NCI-H774 (cell line): ENCODE results near the gene IGDCC3.
"Not testable (repeated sequence)": the region's sequence is repeated elsewhere in the genome, so short reads cannot be mapped to it uniquely, and the experiment has no call there.

Experiments
- DNase-seq: peaks from one replicate; lab custom pipeline; 2025; lab: John Stamatoyannopoulos, UW

The IGDCC3 gene

GRCh38 chr15:65369212-65369547 lies 8.6 kb downstream of the IGDCC3 start:
- no peak for DNase-seq

- no peak for DNase-seq
Observed at GRCh38 chr15:65368302-65369211, 9.2 kb downstream of the IGDCC3 start.

- DNase-seq = no peak
Observed at GRCh38 chr15:65366122-65366892, 11.5 kb downstream of the IGDCC3 start.

GRCh38 chr15:65365229-65365628 lies 12.6 kb downstream of the IGDCC3 start:
- DNase-seq = no peak

- no peak for DNase-seq
Observed at GRCh38 chr15:65363766-65364165, 14.0 kb downstream of the IGDCC3 start.

GRCh38 chr15:65363306-65363705 lies 14.5 kb downstream of the IGDCC3 start:
- DNase-seq = no peak

- DNase-seq = no peak
Observed at GRCh38 chr15:65362491-65362890, 15.3 kb downstream of the IGDCC3 start.

- no peak for DNase-seq
Observed at GRCh38 chr15:65361708-65362459, 15.9 kb downstream of the IGDCC3 start.

GRCh38 chr15:65360506-65360905 lies 17.3 kb downstream of the IGDCC3 start:
- DNase-seq = no peak

- DNase-seq = no peak
Observed at GRCh38 chr15:65355988-65356353, 21.8 kb downstream of the IGDCC3 start.

- no peak for DNase-seq
Observed at GRCh38 chr15:65355173-65355987, 22.4 kb downstream of the IGDCC3 start.

GRCh38 chr15:65354835-65355172 lies 23.0 kb downstream of the IGDCC3 start:
- DNase-seq = no peak

- not testable (repeated sequence) for DNase-seq
Observed at GRCh38 chr15:65351972-65352371, 25.8 kb downstream of the IGDCC3 start.

- no peak for DNase-seq
Observed at GRCh38 chr15:65349338-65349737, 28.5 kb downstream of the IGDCC3 start.

- DNase-seq = not testable (repeated sequence)
Observed at GRCh38 chr15:65347756-65348155, 30.0 kb downstream of the IGDCC3 start.

- DNase-seq = no peak
Observed at GRCh38 chr15:65346856-65347598, 30.8 kb downstream of the IGDCC3 start.

GRCh38 chr15:65344914-65345275 lies 32.9 kb downstream of the IGDCC3 start:
- no peak for DNase-seq

GRCh38 chr15:65344214-65344913 lies 33.4 kb downstream of the IGDCC3 start:
- DNase-seq = no peak

GRCh38 chr15:65343374-65343981 lies 34.3 kb downstream of the IGDCC3 start:
- DNase-seq = no peak

- no peak for DNase-seq
Observed at GRCh38 chr15:65342493-65342892, 35.3 kb downstream of the IGDCC3 start.
